Activated CD4-positive, alpha-beta T cell treated with anti-CD3 and anti-CD28 coated beads, Interleukin-2, amount 10 ng/mL, durations not matched to agents 7 days and 5 days (primary cell): ENCODE data around the gene IDH3A. TPM values are rescaled to one million over a fixed set of nuclear protein-coding genes. Genes with fewer than 3 reads are reported as not detected.
"Not testable (repeated sequence)": the region's sequence is repeated elsewhere in the genome, so short reads cannot be mapped to it uniquely, and the experiment has no call there.

Experiments used
- CTCF ChIA-PET: fragments of 350-600 bp; sonication (Branson Sonifier 250); formaldehyde crosslinking; loops from one replicate; lab custom pipeline; 2021; ENCODE audit warnings: antibody characterized with exemption; lab: Charles Lee
- POLR2A ChIA-PET: fragments of 350-600 bp; sonication (Branson Sonifier 250); formaldehyde crosslinking; loops from one replicate; lab custom pipeline; 2021; ENCODE audit warnings: antibody characterized with exemption; lab: Charles Lee
- DNase-seq: peaks from one replicate; pipeline ENCODE4 v3.0.0-alpha.2; 2020
- H3K27ac Mint-ChIP-seq: one replicate; pipeline ENCODE4 v1.8.0; 2021; ENCODE audit warnings: mild to moderate bottlenecking, moderate library complexity, mixed read lengths
- H3K27me3 Mint-ChIP-seq: one replicate; pipeline ENCODE4 v1.8.0; 2021; ENCODE audit warnings: mixed read lengths
- H3K36me3 Mint-ChIP-seq: one replicate; pipeline ENCODE4 v1.8.0; 2021; ENCODE audit warnings: low read depth, mixed read lengths
- H3K4me1 Mint-ChIP-seq: one replicate; pipeline ENCODE4 v1.8.0; 2021; ENCODE audit warnings: mixed read lengths
- H3K4me3 Mint-ChIP-seq: one replicate; pipeline ENCODE4 v1.8.0; 2021; ENCODE audit warnings: mild to moderate bottlenecking, moderate library complexity, mixed read lengths
- H3K9me3 Mint-ChIP-seq: one replicate; pipeline ENCODE4 v1.8.0; 2021; ENCODE audit warnings: mixed read lengths
- total RNA-seq, 2 experiments: library from RNA; stranded (reverse); gene quantifications; one replicate each; pipeline ENCODE4 v1.2.3, GENCODE V29; 2021

IDH3A gene
- total RNA-seq, 2 experiments from 2014 or later: 65.1 to 71.2 TPM

- Mint-ChIP-seq H3K27ac (peak overlapping the region; percentile 32), H3K4me3 (peak overlapping the region; percentile 86), H3K4me1 (peaks cover 42% of the 10 kb centered on the region), H3K36me3 (peaks cover 16% of the 10 kb centered on the region)
- H3K9me3 Mint-ChIP-seq, H3K27me3 Mint-ChIP-seq, DNase-seq, POLR2A ChIA-PET: not testable (repeated sequence)
- CTCF ChIA-PET: interaction anchor here (0.6 to 1.9 kb wide), 3 partner anchors 12 to 44 kb away, joined by 3 to 5 read pairs (median 5); no protein-coding TSS in a partner anchor
These were observed 1.9 kb downstream of the IDH3A start for GRCh38 chr15:78151075-78151474.

- H3K36me3 Mint-ChIP-seq: peaks cover 35% of the 10 kb centered on the region
- H3K27me3 Mint-ChIP-seq: no peaks in the 10 kb centered on the region
- DNase-seq: no peak
- no peak overlapping the region for H3K27ac Mint-ChIP-seq
- H3K4me1 Mint-ChIP-seq: peaks cover 28% of the 10 kb centered on the region
- no peak overlapping the region for H3K4me3 Mint-ChIP-seq
- H3K9me3 Mint-ChIP-seq: no peaks in the 10 kb centered on the region
- POLR2A ChIA-PET: interaction anchor here (0.6 kb wide), 1 partner anchor 23 kb away, joined by 3 read pairs; no protein-coding TSS in a partner anchor
- CTCF ChIA-PET: interaction anchor here (1.1 kb wide), 1 partner anchor 15 kb away, joined by 3 read pairs; no protein-coding TSS in a partner anchor
These were observed 5.8 kb downstream of the IDH3A start for GRCh38 chr15:78154955-78155354.

GRCh38 chr15:78155355-78155939, 6.3 kb downstream of the IDH3A start:
- Mint-ChIP-seq H3K9me3 (no peaks in the 10 kb centered on the region), H3K27ac (no peak overlapping the region), H3K36me3 (peaks cover 36% of the 10 kb centered on the region), H3K4me1 (peaks cover 24% of the 10 kb centered on the region), H3K27me3 (no peaks in the 10 kb centered on the region), H3K4me3 (no peak overlapping the region)
- ChIA-PET CTCF (interaction anchor here (1.1 to 2.0 kb wide), 3 partner anchors 16 to 36 kb away, joined by 3 to 5 read pairs (median 3); no protein-coding TSS in a partner anchor), POLR2A (interaction anchor here (0.6 kb wide), 1 partner anchor 23 kb away, joined by 3 read pairs; no protein-coding TSS in a partner anchor)
- DNase-seq: no peak

GRCh38 chr15:78156653-78157052, 7.5 kb downstream of the IDH3A start:
- no peak for DNase-seq
- no peak overlapping the region for H3K4me3 Mint-ChIP-seq
- H3K9me3 Mint-ChIP-seq: no peaks in the 10 kb centered on the region
- peaks cover 35% of the 10 kb centered on the region for H3K36me3 Mint-ChIP-seq
- no peak overlapping the region for H3K27ac Mint-ChIP-seq
- H3K27me3 Mint-ChIP-seq: no peaks in the 10 kb centered on the region
- CTCF ChIA-PET: interaction anchor here (1.4 to 2.0 kb wide), 3 partner anchors 18 to 114 kb away, joined by 3 to 5 read pairs (median 3); no protein-coding TSS in a partner anchor
- POLR2A ChIA-PET: no interaction called here
- peaks cover 16% of the 10 kb centered on the region for H3K4me1 Mint-ChIP-seq

- CTCF ChIA-PET: interaction anchor here (1.4 to 2.0 kb wide), 3 partner anchors 17 to 114 kb away, joined by 3 to 5 read pairs (median 3); no protein-coding TSS in a partner anchor
- H3K9me3 Mint-ChIP-seq: no peaks in the 10 kb centered on the region
- no peak for DNase-seq
- H3K4me3 Mint-ChIP-seq: no peak overlapping the region
- H3K4me1 Mint-ChIP-seq: peaks cover 21% of the 10 kb centered on the region
- no peak overlapping the region for H3K27ac Mint-ChIP-seq
- POLR2A ChIA-PET: no interaction called here
- no peaks in the 10 kb centered on the region for H3K27me3 Mint-ChIP-seq
- peaks cover 40% of the 10 kb centered on the region for H3K36me3 Mint-ChIP-seq
These were observed 8.0 kb downstream of the IDH3A start for GRCh38 chr15:78157203-78157602.

- Mint-ChIP-seq H3K4me1 (peaks cover 9% of the 10 kb centered on the region), H3K36me3 (peaks cover 40% of the 10 kb centered on the region), H3K27me3 (no peaks in the 10 kb centered on the region), H3K4me3 (no peak overlapping the region), H3K27ac (no peak overlapping the region), H3K9me3 (no peaks in the 10 kb centered on the region)
- CTCF ChIA-PET: interaction anchor here (2.1 to 2.7 kb wide), 2 partner anchors 11 to 13 kb away, joined by 7 to 8 read pairs; partner anchors contain the start of gene IDH3A
- DNase-seq: no peak
- POLR2A ChIA-PET: no interaction called here
These were observed 10.2 kb downstream of the IDH3A start for GRCh38 chr15:78159395-78159794.

- ChIA-PET CTCF (interaction anchor here (0.9 to 1.8 kb wide), 4 partner anchors 10 to 31 kb away, joined by 3 to 5 read pairs (median 4); partner anchors contain the start of gene CIB2), POLR2A (no interaction called here)
- Mint-ChIP-seq H3K9me3 (no peaks in the 10 kb centered on the region), H3K36me3 (peaks cover 53% of the 10 kb centered on the region), H3K27me3 (no peaks in the 10 kb centered on the region), H3K4me3 (no peak overlapping the region), H3K27ac (peak overlapping the region; percentile 81), H3K4me1 (peaks cover 15% of the 10 kb centered on the region)
- DNase-seq: peak; percentile 40
These were observed 12.9 kb downstream of the IDH3A start for GRCh38 chr15:78162038-78162437.

- POLR2A ChIA-PET: no interaction called here
These were observed 14.8 kb downstream of the IDH3A start for GRCh38 chr15:78164010-78164409.

GRCh38 chr15:78167227-78167888, 18.2 kb downstream of the IDH3A start:
- POLR2A ChIA-PET: no interaction called here
- H3K27me3 Mint-ChIP-seq: no peaks in the 10 kb centered on the region
- H3K27ac Mint-ChIP-seq: peak overlapping the region; percentile 83
- H3K4me1 Mint-ChIP-seq: peaks cover 46% of the 10 kb centered on the region
- peak; percentile 65 for DNase-seq
- peaks cover 77% of the 10 kb centered on the region for H3K36me3 Mint-ChIP-seq
- CTCF ChIA-PET: interaction anchor here (0.8 to 1.2 kb wide), 6 partner anchors 8 to 64 kb away, joined by 3 to 6 read pairs (median 4); partner anchors contain the start of gene IDH3A
- peaks cover 4% of the 10 kb centered on the region for H3K9me3 Mint-ChIP-seq
- H3K4me3 Mint-ChIP-seq: peak overlapping the region; percentile 29

More at GRCh38 chr15:78164010-78164409, 14.8 kb downstream of the IDH3A start:
- no peak overlapping the region for H3K4me3 Mint-ChIP-seq
- CTCF ChIA-PET: interaction anchor here (0.7 to 1.7 kb wide), 2 partner anchors 16 to 32 kb away, joined by 3 to 4 read pairs; no protein-coding TSS in a partner anchor
- no peak for DNase-seq
- peaks cover 4% of the 10 kb centered on the region for H3K9me3 Mint-ChIP-seq
- H3K27ac Mint-ChIP-seq: no peak overlapping the region
- H3K36me3 Mint-ChIP-seq: peaks cover 58% of the 10 kb centered on the region
- H3K4me1 Mint-ChIP-seq: peaks cover 32% of the 10 kb centered on the region
- H3K27me3 Mint-ChIP-seq: no peaks in the 10 kb centered on the region

GRCh38 chr15:78168608-78169007, 19.4 kb downstream of the IDH3A start:
- H3K27ac Mint-ChIP-seq: peak overlapping the region; percentile 38
- H3K4me3 Mint-ChIP-seq: no peak overlapping the region
- ChIA-PET CTCF (interaction anchor here (0.6 to 0.7 kb wide), 4 partner anchors 37 to 258 kb away, joined by 3 to 4 read pairs (median 3); no protein-coding TSS in a partner anchor), POLR2A (no interaction called here)
- peaks cover 6% of the 10 kb centered on the region for H3K9me3 Mint-ChIP-seq
- H3K36me3 Mint-ChIP-seq: peaks cover 84% of the 10 kb centered on the region
- no peaks in the 10 kb centered on the region for H3K27me3 Mint-ChIP-seq
- no peak for DNase-seq
- H3K4me1 Mint-ChIP-seq: peaks cover 57% of the 10 kb centered on the region

- no peaks in the 10 kb centered on the region for H3K27me3 Mint-ChIP-seq
- no peak overlapping the region for H3K4me3 Mint-ChIP-seq
- H3K4me1 Mint-ChIP-seq: peaks cover 70% of the 10 kb centered on the region
- no peak overlapping the region for H3K27ac Mint-ChIP-seq
- CTCF ChIA-PET: interaction anchor here (1.2 to 2.8 kb wide), 3 partner anchors 11 to 94 kb away, joined by 3 to 8 read pairs (median 8); partner anchors contain the start of gene IDH3A
- POLR2A ChIA-PET: no interaction called here
- peaks cover 71% of the 10 kb centered on the region for H3K36me3 Mint-ChIP-seq
- no peak for DNase-seq
- H3K9me3 Mint-ChIP-seq: peaks cover 6% of the 10 kb centered on the region
These were observed 21.9 kb downstream of the IDH3A start for GRCh38 chr15:78170848-78171773.
